Transverse colon (tissue), 4 donors: ENCODE measurements around the gene FCRLA.
"Not testable (repeated sequence)": the region's sequence is repeated elsewhere in the genome, so short reads cannot be mapped to it uniquely, and the experiment has no call there.

Experiments
- CTCF ChIP-seq, 5 experiments: fragments of 200-600 bp in 3 of 5; fragments of 450-650 bp in 2 of 5; sonication (generic) in 3 of 5; IDR thresholded peaks; 1 replicate in 2 of 5; 2 replicates in 3 of 5; pipeline ENCODE4 v1.5.1; 2016 to 2017; ENCODE audit warnings: antibody characterized with exemption in 5 of 5, inconsistent platforms in 3 of 5, mild to moderate bottlenecking in 2 of 5, moderate library complexity in 1 of 5
- EP300 ChIP-seq: sonication (generic); formaldehyde crosslinking; IDR thresholded peaks from one replicate; pipeline ENCODE4 v1.6.1; 2017; ENCODE audit warnings: antibody characterized with exemption, low read depth
- POLR2A ChIP-seq: fragments of 450-650 bp; IDR thresholded peaks from one replicate; pipeline ENCODE4 v1.6.1; 2016; ENCODE audit warnings: antibody characterized with exemption, mild to moderate bottlenecking, moderate library complexity
- POLR2AphosphoS5 ChIP-seq, 3 donors: sonication (generic); formaldehyde crosslinking; IDR thresholded peaks; one replicate each; pipeline ENCODE4 v1.6.1; 2016; ENCODE audit warnings: antibody characterized with exemption in 3 of 3

GRCh38 chr1:161661660-161662311, 45.2 kb upstream of the FCRLA start:
- TF ChIP-seq CTCF (IDR thresholded peaks at IDR 0.05); POLR2A; POLR2AphosphoS5 (IDR thresholded peaks at IDR 0.05); EP300: not testable (repeated sequence)
